Smooth muscle cell (in vitro differentiated cells): ENCODE results near the gene RAPGEF4. TPM values are rescaled to one million over a fixed set of nuclear protein-coding genes. Genes with fewer than 3 reads are reported as not detected.

ENCODE experiments used
- DNase-seq: peaks from one replicate; lab custom pipeline; 2025; ENCODE audit not compliant: unreplicated experiment; lab: John Stamatoyannopoulos, UW
- H2AFZ ChIP-seq: fragments of 200-600 bp; sonication (generic); 2 replicates; pipeline ENCODE4 v1.6.0; 2016; ENCODE audit warnings: antibody characterized with exemption, low read depth, mild to moderate bottlenecking
- H3F3A ChIP-seq: fragments of 200-600 bp; sonication (generic); 2 replicates; pipeline ENCODE4 v1.6.0; 2017; ENCODE audit warnings: antibody characterized with exemption, low read depth
- H3K27ac ChIP-seq: fragments of 200-600 bp; sonication (generic); 2 replicates; pipeline ENCODE4 v1.5.1; 2016; ENCODE audit warnings: low read depth, mild to moderate bottlenecking
- H3K27me3 ChIP-seq: fragments of 200-600 bp; sonication (generic); 2 replicates; pipeline ENCODE4 v1.6.1; 2016; ENCODE audit warnings: low read depth, mild to moderate bottlenecking
- H3K36me3 ChIP-seq: fragments of 200-600 bp; sonication (generic); 2 replicates; pipeline ENCODE4 v1.5.1; 2016; ENCODE audit warnings: low read depth
- H3K4me1 ChIP-seq: fragments of 200-600 bp; sonication (generic); 2 replicates; pipeline ENCODE4 v1.5.1; 2016; ENCODE audit warnings: low read depth
- H3K4me2 ChIP-seq: fragments of 200-600 bp; sonication (generic); 2 replicates; pipeline ENCODE4 v1.6.0; 2016; ENCODE audit warnings: mild to moderate bottlenecking
- H3K4me3 ChIP-seq: fragments of 200-600 bp; sonication (generic); 2 replicates; pipeline ENCODE4 v1.5.1; 2016; ENCODE audit warnings: mild to moderate bottlenecking
- H3K79me2 ChIP-seq: fragments of 200-600 bp; sonication (generic); 2 replicates; pipeline ENCODE4 v1.6.0; 2016; ENCODE audit warnings: low read depth, mild to moderate bottlenecking
- H3K9ac ChIP-seq: fragments of 200-600 bp; sonication (generic); 2 replicates; pipeline ENCODE4 v1.6.0; 2016; ENCODE audit warnings: low read depth
- H3K9me3 ChIP-seq: fragments of 200-600 bp; sonication (generic); replicated peaks from 2 replicates; pipeline ENCODE4 v1.5.1; 2016; ENCODE audit warnings: low read depth
- H4K20me1 ChIP-seq: fragments of 200-600 bp; sonication (generic); 2 replicates; pipeline ENCODE4 v1.6.0; 2016; ENCODE audit warnings: low read depth
- CTCF ChIP-seq: fragments of 200-600 bp; sonication (generic); IDR thresholded peaks from 2 replicates; pipeline ENCODE4 v1.5.1; 2017; ENCODE audit warnings: borderline replicate concordance, mild to moderate bottlenecking, antibody characterized with exemption; ENCODE audit not compliant: insufficient read depth, poor library complexity, severe bottlenecking
- WGBS: methylation state at CpG from one replicate; pipeline ENCODE4 v1.1.7; 2016; ENCODE audit warnings: low lambda C conversion rate; 5-methylcytosine and 5-hydroxymethylcytosine counted together
- polyA plus RNA-seq: library from polyadenylated mRNA; unstranded; fragments of >200 nt; fragmentation: Nextera tagmentation; extraction: Ambion mirVana; gene quantifications from 2 replicates; pipeline ENCODE4 v1.2.1, GENCODE V29; 2016
- total RNA-seq: library from RNA; depleted of rRNA; stranded (reverse); fragments of >200 nt; gene quantifications from 2 replicates; pipeline ENCODE4 v1.2.3, GENCODE V29; 2014

The RAPGEF4 gene
- total and polyA plus RNA-seq, 2 experiments from 2014 or later = 0.35 to 2.7 TPM

- Histone ChIP-seq H4K20me1 (no peaks in the 10 kb centered on the region), H3F3A (no peaks in the 10 kb centered on the region), H3K27me3 (no peaks in the 10 kb centered on the region), H3K4me1 (no peaks in the 10 kb centered on the region), H3K79me2 (no peaks in the 10 kb centered on the region), H3K9ac (no peak overlapping the region), H3K9me3 (no peaks in the 10 kb centered on the region), H3K4me3 (no peak overlapping the region), H3K27ac (no peak overlapping the region), H3K4me2 (no peak overlapping the region), H2AFZ (peak overlapping the region; percentile 19), H3K36me3 (no peaks in the 10 kb centered on the region)
- no peak for TF ChIP-seq CTCF
- DNase-seq = no peak
- 79% methylated on average over 6 of the region's 6 CpGs for WGBS
Measured at GRCh38 chr2:172806996-172807395, 71.4 kb downstream of the RAPGEF4 start.

DNA sequence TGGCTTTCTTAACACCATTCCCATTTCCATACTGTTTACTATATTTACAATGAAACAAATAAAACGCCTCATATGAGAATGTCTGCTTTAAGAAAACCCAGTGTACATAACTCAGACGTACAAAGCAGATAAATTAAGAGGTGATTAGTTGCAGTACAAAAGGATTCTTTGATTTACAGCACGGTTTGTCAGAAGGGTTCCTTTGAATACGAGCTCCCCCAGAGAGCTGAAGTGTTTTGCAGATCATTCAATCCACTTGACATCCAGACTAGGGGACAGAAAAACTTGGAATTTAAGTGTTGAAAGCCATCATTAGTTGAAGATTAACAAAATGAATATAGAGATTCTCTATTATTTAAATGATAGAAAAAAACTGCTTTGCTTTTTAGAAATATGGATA is 72.5 kb downstream of the RAPGEF4 start:
- H3F3A ChIP-seq = no peaks in the 10 kb centered on the region
- H4K20me1 ChIP-seq = no peaks in the 10 kb centered on the region
- no peaks in the 10 kb centered on the region for H3K27me3 ChIP-seq
- H3K36me3 ChIP-seq = no peaks in the 10 kb centered on the region
- no peaks in the 10 kb centered on the region for H3K79me2 ChIP-seq
- H3K9me3 ChIP-seq = no peaks in the 10 kb centered on the region
- H3K4me3 ChIP-seq = no peak overlapping the region
- H3K27ac ChIP-seq = no peak overlapping the region
- H2AFZ ChIP-seq = no peak overlapping the region
- no peak overlapping the region for H3K4me2 ChIP-seq
- no peak for DNase-seq
- H3K9ac ChIP-seq = no peak overlapping the region
- 76% methylated on average over 4 of the region's 4 CpGs for WGBS
- no peak for TF ChIP-seq CTCF
- H3K4me1 ChIP-seq = no peaks in the 10 kb centered on the region

GRCh38 chr2:172811027-172811426 is 75.4 kb downstream of the RAPGEF4 start:
- Histone ChIP-seq H3K4me2 (no peak overlapping the region), H4K20me1 (no peaks in the 10 kb centered on the region), H2AFZ (no peak overlapping the region), H3K36me3 (no peaks in the 10 kb centered on the region), H3K9ac (no peak overlapping the region), H3K4me3 (no peak overlapping the region), H3F3A (no peaks in the 10 kb centered on the region), H3K9me3 (no peaks in the 10 kb centered on the region), H3K4me1 (no peaks in the 10 kb centered on the region), H3K27me3 (no peaks in the 10 kb centered on the region), H3K27ac (no peak overlapping the region), H3K79me2 (no peaks in the 10 kb centered on the region)
- no peak for TF ChIP-seq CTCF
- WGBS = 40% methylated on average over 2 of the region's 2 CpGs
- DNase-seq = no peak

GRCh38 chr2:172812158-172812744 is 76.6 kb downstream of the RAPGEF4 start:
- H3K36me3 ChIP-seq = no peaks in the 10 kb centered on the region
- 82% methylated on average over 7 of the region's 7 CpGs for WGBS
- H3K9ac ChIP-seq = no peak overlapping the region
- no peaks in the 10 kb centered on the region for H3K9me3 ChIP-seq
- no peak overlapping the region for H3K4me2 ChIP-seq
- no peak overlapping the region for H3K27ac ChIP-seq
- no peaks in the 10 kb centered on the region for H3K4me1 ChIP-seq
- H3K27me3 ChIP-seq = no peaks in the 10 kb centered on the region
- TF ChIP-seq CTCF = no peak
- H2AFZ ChIP-seq = no peak overlapping the region
- no peak overlapping the region for H3K4me3 ChIP-seq
- no peaks in the 10 kb centered on the region for H3K79me2 ChIP-seq
- no peak for DNase-seq
- no peaks in the 10 kb centered on the region for H3F3A ChIP-seq
- H4K20me1 ChIP-seq = no peaks in the 10 kb centered on the region
